SK-N-SH (cell line): ENCODE measurements around the gene RPE. TPM values are rescaled to one million over a fixed set of nuclear protein-coding genes. Genes with fewer than 3 reads are reported as not detected.

Experiments
- CTCF ChIA-PET: fragments of 300-600, 350-600 bp; formaldehyde crosslinking; extraction: SDS; loops from one replicate; lab custom pipeline; 2021; lab: Yijun Ruan, JAX
- POLR2A ChIA-PET: fragments of 350-600 bp; sonication (Branson Sonifier 250); formaldehyde crosslinking; extraction: SDS; loops from one replicate; lab custom pipeline; 2020; ENCODE audit warnings: antibody characterized with exemption, inconsistent platforms; lab: Yijun Ruan, JAX
- DNase-seq: peaks from one replicate; pipeline ENCODE4 v3.0.0; 2012
- H2AFZ ChIP-seq: fragments of 200-600 bp; sonication (generic); 2 replicates; pipeline ENCODE4 v1.8.1; 2016; ENCODE audit warnings: antibody characterized with exemption, mild to moderate bottlenecking, low read depth
- H3F3A ChIP-seq: fragments of 200-600 bp; sonication (generic); replicated peaks from 2 replicates; pipeline ENCODE3; 2016; ENCODE audit warnings: antibody characterized with exemption, mild to moderate bottlenecking; ENCODE audit not compliant: insufficient read depth
- H3K27ac ChIP-seq, 2 experiments: fragments of 200-500 bp in 1 of 2; fragments of 200-600 bp in 1 of 2; sonication (Bioruptor generic) in 1 of 2; sonication (generic), shearing (Covaris generic) in 1 of 2; 2 replicates each; pipeline versions ENCODE4 v1.5.1 to v1.6.1; 2014 to 2016; ENCODE audit warnings: low read depth in 2 of 2, inconsistent platforms in 1 of 2, low read length in 1 of 2, mild to moderate bottlenecking in 1 of 2, mixed read lengths in 1 of 2
- H3K27me3 ChIP-seq: fragments of 200-600 bp; sonication (generic), shearing (Covaris generic); 2 replicates; pipeline ENCODE4 v1.6.1; 2016; ENCODE audit warnings: mixed run types; ENCODE audit not compliant: insufficient read depth
- H3K36me3 ChIP-seq, 2 experiments: fragments of 200-500 bp in 1 of 2; fragments of 200-600 bp in 1 of 2; sonication (Bioruptor generic) in 1 of 2; sonication (generic) in 1 of 2; replicated peaks in 1 of 2; 2 replicates each; pipeline versions ENCODE3 to v1.5.1; 2014 to 2016; ENCODE audit warnings: low read length in 1 of 2, mild to moderate bottlenecking in 1 of 2; ENCODE audit not compliant: insufficient read depth in 2 of 2, control insufficient read depth in 1 of 2
- H3K4me1 ChIP-seq, 2 experiments: fragments of 200-500 bp in 1 of 2; fragments of 200-600 bp in 1 of 2; sonication (Bioruptor generic) in 1 of 2; sonication (generic), shearing (Covaris generic) in 1 of 2; 2 replicates each; pipeline versions ENCODE4 v1.5.1 to v1.6.1; 2014 to 2016; ENCODE audit warnings: low read depth in 1 of 2, low read length in 1 of 2, mixed run types in 1 of 2; ENCODE audit not compliant: insufficient read depth in 2 of 2, control insufficient read depth in 1 of 2
- H3K4me2 ChIP-seq: fragments of 200-600 bp; sonication (generic), shearing (Covaris generic); 2 replicates; pipeline ENCODE4 v1.6.1; 2017; ENCODE audit warnings: mixed run types
- H3K4me3 ChIP-seq, 2 experiments: fragments of 200-500 bp in 1 of 2; fragments of 200-600 bp in 1 of 2; sonication (Bioruptor generic) in 1 of 2; sonication (generic), shearing (Covaris generic) in 1 of 2; 2 replicates each; pipeline versions ENCODE4 v1.5.1 to v1.8.1; 2014 to 2016; ENCODE audit warnings: low read depth in 2 of 2, inconsistent platforms in 1 of 2, low read length in 1 of 2, mild to moderate bottlenecking in 1 of 2, mixed read lengths in 1 of 2, moderate library complexity in 1 of 2
- H3K79me2 ChIP-seq: fragments of 200-600 bp; sonication (generic); 2 replicates; pipeline ENCODE4 v1.8.1; 2017; ENCODE audit warnings: mild to moderate bottlenecking; ENCODE audit not compliant: insufficient read depth
- H3K9ac ChIP-seq: fragments of 200-600 bp; sonication (generic); 2 replicates; pipeline ENCODE4 v1.6.1; 2017; ENCODE audit warnings: mixed run types
- H3K9me2 ChIP-seq: fragments of 200-600 bp; sonication (generic); 2 replicates; pipeline ENCODE4 v1.6.1; 2017; ENCODE audit warnings: mixed run types
- H3K9me3 ChIP-seq: fragments of 200-600 bp; sonication (generic); 2 replicates; pipeline ENCODE4 v1.6.1; 2017; ENCODE audit warnings: mixed run types, mild to moderate bottlenecking, moderate library complexity
- H4K20me1 ChIP-seq: fragments of 200-600 bp; sonication (generic); 2 replicates; pipeline ENCODE4 v1.6.1; 2017; ENCODE audit warnings: mild to moderate bottlenecking, mixed run types; ENCODE audit not compliant: insufficient read depth
- EP300 ChIP-seq, 2 experiments: IDR thresholded peaks; 2 replicates each; pipeline versions ENCODE4 v1.4.0 to v1.6.1; 2012; ENCODE audit warnings: borderline replicate concordance in 1 of 2, low read depth in 1 of 2, low read length in 1 of 2
- FOSL2 ChIP-seq: IDR thresholded peaks from 2 replicates; pipeline ENCODE4 v1.4.0; 2012; ENCODE audit warnings: low read depth, mild to moderate bottlenecking, moderate library complexity, borderline replicate concordance
- FOXJ3 ChIP-seq: sonication (generic); formaldehyde crosslinking; IDR thresholded peaks from 2 replicates; pipeline ENCODE4 v1.5.1; 2020; ENCODE audit warnings: mild to moderate bottlenecking, missing genetic modification reagents
- FOXM1 ChIP-seq: IDR thresholded peaks from 2 replicates; pipeline ENCODE4 v1.4.0; 2012; ENCODE audit warnings: low read depth, mild to moderate bottlenecking
- JUND ChIP-seq: IDR thresholded peaks from 2 replicates; pipeline ENCODE4 v1.4.0; 2012
- MEF2A ChIP-seq: IDR thresholded peaks from 2 replicates; pipeline ENCODE4 v1.4.0; 2012; ENCODE audit warnings: low read depth, borderline replicate concordance
- NFIC ChIP-seq: IDR thresholded peaks from 2 replicates; pipeline ENCODE4 v1.4.0; 2012; ENCODE audit warnings: borderline replicate concordance
- NRF1 ChIP-seq: IDR thresholded peaks from 2 replicates; pipeline ENCODE4 v1.6.1; 2012; ENCODE audit warnings: low read depth, mild to moderate bottlenecking, low read length
- POLR2AphosphoS5 ChIP-seq: IDR thresholded peaks from 2 replicates; pipeline ENCODE4 v1.6.1; 2012; ENCODE audit warnings: low read depth, low read length
- RCOR1 ChIP-seq: fragments of 150-350 bp; IDR thresholded peaks from 2 replicates; pipeline ENCODE4 v1.6.1; 2017; ENCODE audit warnings: antibody characterized with exemption, low read length
- RFX5 ChIP-seq: IDR thresholded peaks from 2 replicates; pipeline ENCODE4 v1.6.1; 2012; ENCODE audit warnings: mild to moderate bottlenecking, improper control_type of control experiment, low read length
- RXRA ChIP-seq: IDR thresholded peaks from 2 replicates; pipeline ENCODE4 v1.4.0; 2012; ENCODE audit warnings: low read depth, mild to moderate bottlenecking, borderline replicate concordance
- SIN3A ChIP-seq: IDR thresholded peaks from 2 replicates; pipeline ENCODE4 v1.6.1; 2012; ENCODE audit warnings: low read depth, mild to moderate bottlenecking, low read length, moderate library complexity, borderline replicate concordance
- TAF1 ChIP-seq: IDR thresholded peaks from 2 replicates; pipeline ENCODE4 v1.6.1; 2012; ENCODE audit warnings: low read depth, mild to moderate bottlenecking, low read length, moderate library complexity, borderline replicate concordance
- TCF12 ChIP-seq: IDR thresholded peaks from 2 replicates; pipeline ENCODE4 v1.4.0; 2012
- TEAD4 ChIP-seq: IDR thresholded peaks from 2 replicates; pipeline ENCODE4 v1.4.0; 2012; ENCODE audit warnings: mild to moderate bottlenecking, borderline replicate concordance; ENCODE audit not compliant: insufficient read depth
- USF1 ChIP-seq: IDR thresholded peaks from 2 replicates; pipeline ENCODE4 v1.4.0; 2012; ENCODE audit warnings: low read depth, borderline replicate concordance
- USF2 ChIP-seq: fragments of 150-350 bp; IDR thresholded peaks from 2 replicates; pipeline ENCODE4 v1.6.1; 2017; ENCODE audit warnings: antibody characterized with exemption, low read length, low read depth, borderline replicate concordance
- YY1 ChIP-seq: IDR thresholded peaks from 2 replicates; pipeline ENCODE4 v1.4.0; 2012; ENCODE audit warnings: low read depth, mild to moderate bottlenecking
- ZBTB33 ChIP-seq: IDR thresholded peaks from 2 replicates; pipeline ENCODE4 v1.4.0; 2012; ENCODE audit warnings: low read depth, borderline replicate concordance
- WGBS: methylation state at CpG from one replicate; pipeline ENCODE4 v1.1.6; 2017; ENCODE audit warnings: low lambda C conversion rate; 5-methylcytosine and 5-hydroxymethylcytosine counted together
- polyA plus RNA-seq, 3 experiments: library from polyadenylated mRNA; depleted of rRNA; stranded (reverse); fragments of >200 nt; gene quantifications; 2 replicates each; pipeline ENCODE4 v1.2.3, GENCODE V29; 2012

Gene RPE
- polyA plus RNA-seq, 1 of the 3 experiments (the other 2 are of a cell fraction) = 62.9 TPM

GRCh38 chr2:209956271-209956670, 46.2 kb upstream of the RPE start:
- no peaks in the 10 kb centered on the region for H3K9me3 ChIP-seq
- TF ChIP-seq RXRA (no peak), USF1 (no peak)
- 87% methylated on average over 2 of the region's 2 CpGs for WGBS
- H3K27me3 ChIP-seq = no peaks in the 10 kb centered on the region
- no peak overlapping the region for H3K27ac ChIP-seq
- ChIA-PET CTCF (interaction anchor here (0.7 to 1.6 kb wide), 4 partner anchors 21 to 531 kb away, joined by 3 to 5 read pairs (median 3); no protein-coding TSS in a partner anchor), POLR2A (no interaction called here)
- H3K9me2 ChIP-seq = no peaks in the 10 kb centered on the region
- H3K9ac ChIP-seq = no peak overlapping the region
- H3F3A ChIP-seq = no peaks in the 10 kb centered on the region
- H3K36me3 ChIP-seq = no peaks in the 10 kb centered on the region
- H3K4me2 ChIP-seq = no peak overlapping the region
- H4K20me1 ChIP-seq = no peaks in the 10 kb centered on the region
- H2AFZ ChIP-seq = no peak overlapping the region
- H3K79me2 ChIP-seq = no peaks in the 10 kb centered on the region
- no peaks in the 10 kb centered on the region; a peak in 1 of 4 replicates for H3K4me1 ChIP-seq
- no peak overlapping the region for H3K4me3 ChIP-seq
- DNase-seq = no peak

- H4K20me1 ChIP-seq = no peaks in the 10 kb centered on the region
- H2AFZ ChIP-seq = no peak overlapping the region
- POLR2A ChIA-PET = no interaction called here
- no peak for TF ChIP-seq TAF1
- no peak for TF ChIP-seq FOSL2
- TF ChIP-seq EP300 (IDR thresholded peaks at IDR 0.05; ENCODE audit: borderline replicate concordance in 1 of 2, low read depth in 1 of 2, low read length in 1 of 2) = no peak
- TF ChIP-seq SIN3A = no peak
- TF ChIP-seq POLR2AphosphoS5 = no peak
- TF ChIP-seq FOXM1 = no peak
- TF ChIP-seq NRF1 = no peak
- TF ChIP-seq TCF12 = no peak
- TF ChIP-seq MEF2A = no peak
- TF ChIP-seq RFX5 = no peak
- no peak for TF ChIP-seq JUND
- no peak for TF ChIP-seq TEAD4
- TF ChIP-seq FOXJ3 (CRISPR knock-in tag) = no peak
- no peak for TF ChIP-seq NFIC
- no peak for TF ChIP-seq ZBTB33
- TF ChIP-seq YY1 = no peak
- TF ChIP-seq USF2 = no peak
- TF ChIP-seq RCOR1 = no peak
- TF ChIP-seq, all 33 proteins: peak for 0
- CTCF ChIA-PET = interaction anchor here (1.2 to 1.5 kb wide), 4 partner anchors 13 to 627 kb away, joined by 3 to 7 read pairs (median 3); partner anchors contain the start of gene MAP2
- no peak for DNase-seq
- no peaks in the 10 kb centered on the region for H3K9me3 ChIP-seq
- no peaks in the 10 kb centered on the region for H3K9me2 ChIP-seq
- H3K79me2 ChIP-seq = no peaks in the 10 kb centered on the region
- H3K27ac ChIP-seq = no peak overlapping the region
- H3F3A ChIP-seq = no peaks in the 10 kb centered on the region
- H3K36me3 ChIP-seq = no peaks in the 10 kb centered on the region
- H3K4me3 ChIP-seq = no peak overlapping the region
- no peak overlapping the region for H3K4me2 ChIP-seq
- no peak overlapping the region for H3K9ac ChIP-seq
- no peaks in the 10 kb centered on the region for H3K27me3 ChIP-seq
- no peaks in the 10 kb centered on the region; a peak in 1 of 4 replicates for H3K4me1 ChIP-seq
- 92% methylated on average over 2 of the region's 2 CpGs for WGBS
These were observed 44.4 kb upstream of the RPE start for GRCh38 chr2:209958016-209958415.
